GM12878 (cell line): ENCODE measurements around the gene SLC34A1. TPM values are rescaled to one million over a fixed set of nuclear protein-coding genes. Genes with fewer than 3 reads are reported as not detected.
A peak's percentile ranks its signal among the peaks of the same experiment; 100 is the strongest.

Experiments
- BHLHE40 ChIP-seq, 2 experiments: fragments of 450-650 bp in 1 of 2; IDR thresholded peaks; 2 replicates each; pipeline ENCODE4 v1.6.1; 2011 to 2017; ENCODE audit warnings: low read depth in 2 of 2, borderline replicate concordance in 1 of 2, improper control_type of control experiment in 1 of 2, low read length in 1 of 2, mild to moderate bottlenecking in 1 of 2
- CBFB ChIP-seq: IDR thresholded peaks from 2 replicates; pipeline ENCODE4 v1.6.1; 2016; ENCODE audit warnings: antibody characterized with exemption, low read depth
- CHD1 ChIP-seq: IDR thresholded peaks from 2 replicates; pipeline ENCODE4 v1.6.1; 2012; ENCODE audit warnings: low read depth, low read length, improper control_type of control experiment
- EGR1 ChIP-seq, 2 experiments: IDR thresholded peaks; 1 replicate in 1 of 2; 2 replicates in 1 of 2; pipeline ENCODE4 v1.6.1; 2011 to 2012; ENCODE audit warnings: low read depth in 2 of 2, low read length in 2 of 2, borderline replicate concordance in 1 of 2, mild to moderate bottlenecking in 1 of 2, moderate library complexity in 1 of 2
- ELK1 ChIP-seq: IDR thresholded peaks from 2 replicates; pipeline ENCODE4 v1.6.1; 2012; ENCODE audit warnings: low read depth, low read length, improper control_type of control experiment
- EP300 ChIP-seq, 2 experiments: fragments of 150-350 bp in 1 of 2; IDR thresholded peaks; 2 replicates each; pipeline ENCODE4 v1.6.1; 2011 to 2012; ENCODE audit warnings: low read depth in 2 of 2, low read length in 2 of 2, borderline replicate concordance in 1 of 2, improper control_type of control experiment in 1 of 2, inconsistent platforms in 1 of 2; ENCODE audit not compliant: control insufficient read depth in 1 of 2
- GATAD2B ChIP-seq: fragments of 450-650 bp; conservative IDR thresholded peaks from 2 replicates; pipeline ENCODE4 v1.6.1; 2017; ENCODE audit warnings: low read depth, mild to moderate bottlenecking, moderate library complexity
- LARP7 ChIP-seq: fragments of 450-650 bp; IDR thresholded peaks from 2 replicates; pipeline ENCODE4 v1.6.1; 2017; ENCODE audit warnings: mild to moderate bottlenecking
- MXI1 ChIP-seq: fragments of 150-350 bp; IDR thresholded peaks from 2 replicates; pipeline ENCODE4 v1.6.1; 2011; ENCODE audit warnings: low read depth, mild to moderate bottlenecking, inconsistent platforms, low read length, improper control_type of control experiment
- MYB ChIP-seq: fragments of 150-350 bp; IDR thresholded peaks from 2 replicates; pipeline ENCODE4 v1.6.1; 2014; ENCODE audit warnings: mild to moderate bottlenecking, low read depth, low read length, borderline replicate concordance
- NR2F1 ChIP-seq: fragments of 450-650 bp; conservative IDR thresholded peaks from 2 replicates; pipeline ENCODE4 v1.6.1; 2017; ENCODE audit warnings: mild to moderate bottlenecking
- PAX8 ChIP-seq: fragments of 450-650 bp; IDR thresholded peaks from 2 replicates; pipeline ENCODE4 v1.6.1; 2017; ENCODE audit warnings: mild to moderate bottlenecking, moderate library complexity
- RB1 ChIP-seq: fragments of 450-650 bp; formaldehyde crosslinking; IDR thresholded peaks from 2 replicates; pipeline ENCODE4 v1.6.1; 2017; ENCODE audit warnings: mild to moderate bottlenecking, borderline replicate concordance
- TAF1 ChIP-seq: IDR thresholded peaks from 2 replicates; pipeline ENCODE4 v1.6.1; 2011; ENCODE audit warnings: mild to moderate bottlenecking, low read depth, low read length, borderline replicate concordance
- TCF12 ChIP-seq: IDR thresholded peaks from 2 replicates; pipeline ENCODE4 v1.6.1; 2011; ENCODE audit warnings: low read depth, mild to moderate bottlenecking, low read length
- ZNF217 ChIP-seq: fragments of 450-650 bp; IDR thresholded peaks from 2 replicates; pipeline ENCODE4 v1.6.1; 2017; ENCODE audit warnings: antibody characterized with exemption, mild to moderate bottlenecking
- polyA plus RNA-seq, 11 experiments: library from polyadenylated mRNA; depleted of rRNA in 4 of 11; unstranded in 6 of 11; stranded (reverse) in 5 of 11; fragments of >200 nt; fragmentation: Nextera tagmentation in 4 of 11; fragmentation: Illumina TruSeq in 1 of 11; extraction: Ambion mirVana in 4 of 11; extraction: Trizol in 1 of 11; gene quantifications; 1 replicate in 1 of 11; 2 replicates in 10 of 11; pipeline versions ENCODE4 v1.2.1 to v1.2.3, GENCODE V29; 2011 to 2016; ENCODE audit warnings: inconsistent platforms in 2 of 11, missing spikeins in 2 of 11, low read depth in 1 of 11
- total RNA-seq, 4 experiments: library from RNA; depleted of rRNA in 3 of 4; stranded (reverse); fragments of >200 nt in 3 of 4; fragmentation: Illumina TruSeq in 1 of 4; extraction: Trizol in 1 of 4; gene quantifications; 2 replicates each; pipeline versions ENCODE4 v1.2.1 to v1.2.3, GENCODE V29; 2013 to 2021
- TF ChIP-seq, protein P1 (sequence below): fragments of 150-350 bp; IDR thresholded peaks from 2 replicates; pipeline ENCODE4 v1.6.1; 2016; ENCODE audit warnings: low read depth, low read length
- TF ChIP-seq, protein P2 (sequence below): IDR thresholded peaks from 2 replicates; pipeline ENCODE4 v1.6.1; 2011; ENCODE audit warnings: borderline replicate concordance, low read depth, mild to moderate bottlenecking, moderate library complexity, low read length; ENCODE audit not compliant: insufficient read depth, poor library complexity, severe bottlenecking
- TF ChIP-seq, protein P3 (sequence below): fragments of 450-650 bp; conservative IDR thresholded peaks from 2 replicates; pipeline ENCODE4 v1.6.1; 2017; ENCODE audit warnings: mild to moderate bottlenecking, moderate library complexity

SLC34A1 gene
- total and polyA plus RNA-seq, 10 of the 15 experiments (the other 5 are each of a cell fraction or from before 2014, with no cell fraction given): 0.03 to 0.14 (median 0.09) TPM; not detected in 2

DNA sequence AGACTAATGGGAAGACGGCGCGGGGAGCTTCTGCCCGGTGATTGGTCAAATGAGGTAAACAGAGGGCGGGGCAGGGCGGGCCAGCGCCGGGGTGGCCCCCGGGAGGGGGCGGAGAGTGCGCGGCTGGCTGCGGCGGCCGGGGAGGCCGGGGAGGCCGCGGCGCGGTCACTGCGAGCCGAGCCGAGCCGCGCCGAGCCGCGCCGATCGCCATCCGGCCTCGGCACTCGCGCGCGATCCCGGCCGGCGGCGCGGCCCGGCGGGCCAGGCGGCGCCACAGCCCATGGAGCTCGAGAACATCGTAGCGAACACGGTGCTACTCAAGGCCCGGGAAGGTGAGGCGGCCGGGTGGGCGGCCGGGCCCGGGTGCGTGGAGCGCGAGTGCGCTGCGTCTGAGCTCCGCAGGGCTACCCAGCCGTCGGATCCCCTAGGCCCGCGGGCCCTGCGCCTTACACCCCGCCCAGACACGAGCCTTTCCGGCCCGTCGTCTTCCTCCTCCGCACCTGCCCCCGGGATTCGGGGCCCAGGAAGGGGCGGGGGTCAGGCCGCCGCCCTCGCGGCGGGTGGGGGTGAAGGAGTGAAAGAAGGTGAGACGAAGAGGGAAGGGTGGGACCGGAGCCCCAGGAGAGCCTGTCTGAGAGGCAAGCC is 42.5 kb downstream of the SLC34A1 start, which contains the start of gene GRK6 (continued):
- TF ChIP-seq, protein P1, sequence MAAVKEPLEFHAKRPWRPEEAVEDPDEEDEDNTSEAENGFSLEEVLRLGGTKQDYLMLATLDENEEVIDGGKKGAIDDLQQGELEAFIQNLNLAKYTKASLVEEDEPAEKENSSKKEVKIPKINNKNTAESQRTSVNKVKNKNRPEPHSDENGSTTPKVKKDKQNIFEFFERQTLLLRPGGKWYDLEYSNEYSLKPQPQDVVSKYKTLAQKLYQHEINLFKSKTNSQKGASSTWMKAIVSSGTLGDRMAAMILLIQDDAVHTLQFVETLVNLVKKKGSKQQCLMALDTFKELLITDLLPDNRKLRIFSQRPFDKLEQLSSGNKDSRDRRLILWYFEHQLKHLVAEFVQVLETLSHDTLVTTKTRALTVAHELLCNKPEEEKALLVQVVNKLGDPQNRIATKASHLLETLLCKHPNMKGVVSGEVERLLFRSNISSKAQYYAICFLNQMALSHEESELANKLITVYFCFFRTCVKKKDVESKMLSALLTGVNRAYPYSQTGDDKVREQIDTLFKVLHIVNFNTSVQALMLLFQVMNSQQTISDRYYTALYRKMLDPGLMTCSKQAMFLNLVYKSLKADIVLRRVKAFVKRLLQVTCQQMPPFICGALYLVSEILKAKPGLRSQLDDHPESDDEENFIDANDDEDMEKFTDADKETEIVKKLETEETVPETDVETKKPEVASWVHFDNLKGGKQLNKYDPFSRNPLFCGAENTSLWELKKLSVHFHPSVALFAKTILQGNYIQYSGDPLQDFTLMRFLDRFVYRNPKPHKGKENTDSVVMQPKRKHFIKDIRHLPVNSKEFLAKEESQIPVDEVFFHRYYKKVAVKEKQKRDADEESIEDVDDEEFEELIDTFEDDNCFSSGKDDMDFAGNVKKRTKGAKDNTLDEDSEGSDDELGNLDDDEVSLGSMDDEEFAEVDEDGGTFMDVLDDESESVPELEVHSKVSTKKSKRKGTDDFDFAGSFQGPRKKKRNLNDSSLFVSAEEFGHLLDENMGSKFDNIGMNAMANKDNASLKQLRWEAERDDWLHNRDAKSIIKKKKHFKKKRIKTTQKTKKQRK: 0 out of 2 replicates have a peak, but pooled peaks have one; percentile 3
- no peak for TF ChIP-seq ELK1
- TF ChIP-seq TCF12: 0 out of 2 replicates have a peak, but pooled peaks have one; percentile 4
- TF ChIP-seq PAX8: no peak
- no peak for TF ChIP-seq MYB
- TF ChIP-seq LARP7: peak; percentile 97
- TF ChIP-seq, protein P2, sequence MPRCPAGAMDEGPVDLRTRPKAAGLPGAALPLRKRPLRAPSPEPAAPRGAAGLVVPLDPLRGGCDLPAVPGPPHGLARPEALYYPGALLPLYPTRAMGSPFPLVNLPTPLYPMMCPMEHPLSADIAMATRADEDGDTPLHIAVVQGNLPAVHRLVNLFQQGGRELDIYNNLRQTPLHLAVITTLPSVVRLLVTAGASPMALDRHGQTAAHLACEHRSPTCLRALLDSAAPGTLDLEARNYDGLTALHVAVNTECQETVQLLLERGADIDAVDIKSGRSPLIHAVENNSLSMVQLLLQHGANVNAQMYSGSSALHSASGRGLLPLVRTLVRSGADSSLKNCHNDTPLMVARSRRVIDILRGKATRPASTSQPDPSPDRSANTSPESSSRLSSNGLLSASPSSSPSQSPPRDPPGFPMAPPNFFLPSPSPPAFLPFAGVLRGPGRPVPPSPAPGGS: no peak
- no peak for TF ChIP-seq EP300 (IDR thresholded peaks at IDR 0.05; ENCODE audit: borderline replicate concordance in 1 of 2, control insufficient read depth in 1 of 2, low read depth in 2 of 2, low read length in 2 of 2)
- TF ChIP-seq CHD1: peak; percentile 88; the same call in 1 of the 2 replicates
- peak; percentile 26; the same call in 1 of the 2 replicates for TF ChIP-seq RB1
- peak; percentile 88 for TF ChIP-seq GATAD2B
- TF ChIP-seq BHLHE40 (IDR thresholded peaks at IDR 0.05; ENCODE audit: borderline replicate concordance in 1 of 2, low read depth in 2 of 2, low read length in 1 of 2): peak; percentile 51 to 78; a peak in 3 of 4 replicates
- peak; percentile 64; the same call in 1 of the 2 replicates for TF ChIP-seq NR2F1
- no peak for TF ChIP-seq CBFB
- TF ChIP-seq, protein P3, sequence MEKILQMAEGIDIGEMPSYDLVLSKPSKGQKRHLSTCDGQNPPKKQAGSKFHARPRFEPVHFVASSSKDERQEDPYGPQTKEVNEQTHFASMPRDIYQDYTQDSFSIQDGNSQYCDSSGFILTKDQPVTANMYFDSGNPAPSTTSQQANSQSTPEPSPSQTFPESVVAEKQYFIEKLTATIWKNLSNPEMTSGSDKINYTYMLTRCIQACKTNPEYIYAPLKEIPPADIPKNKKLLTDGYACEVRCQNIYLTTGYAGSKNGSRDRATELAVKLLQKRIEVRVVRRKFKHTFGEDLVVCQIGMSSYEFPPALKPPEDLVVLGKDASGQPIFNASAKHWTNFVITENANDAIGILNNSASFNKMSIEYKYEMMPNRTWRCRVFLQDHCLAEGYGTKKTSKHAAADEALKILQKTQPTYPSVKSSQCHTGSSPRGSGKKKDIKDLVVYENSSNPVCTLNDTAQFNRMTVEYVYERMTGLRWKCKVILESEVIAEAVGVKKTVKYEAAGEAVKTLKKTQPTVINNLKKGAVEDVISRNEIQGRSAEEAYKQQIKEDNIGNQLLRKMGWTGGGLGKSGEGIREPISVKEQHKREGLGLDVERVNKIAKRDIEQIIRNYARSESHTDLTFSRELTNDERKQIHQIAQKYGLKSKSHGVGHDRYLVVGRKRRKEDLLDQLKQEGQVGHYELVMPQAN: peak; percentile 70; the same call in 1 of the 2 replicates
- peak; percentile 64 for TF ChIP-seq MXI1
- TF ChIP-seq TAF1: no peak
- TF ChIP-seq EGR1 (IDR thresholded peaks at IDR 0.05; ENCODE audit: borderline replicate concordance in 1 of 2, low read depth in 2 of 2, low read length in 2 of 2): peak in 1 of 2 experiments; percentile 85; a peak in 1 of 3 replicates
- 0 out of 2 replicates have a peak, but pooled peaks have one; percentile 30 for TF ChIP-seq ZNF217
